SK-N-SH treated with all-trans-retinoic acid at 6 μM for 48 hours (cell line): ENCODE results near the gene IGF1.

Experiments used
- ATAC-seq: fragments of 200-7000 bp; cut with Tn5 transposase; 3 replicates; pipeline ENCODE4 v1.9.1; 2020; ENCODE audit warnings: mild to moderate bottlenecking, moderate library complexity
- CREB5 ChIP-seq: fragments of 250-450 bp; sonication (Bioruptor Pico); IDR thresholded peaks from 2 replicates; pipeline ENCODE4 v1.5.1; 2020; ENCODE audit warnings: low read depth, mild to moderate bottlenecking, moderate library complexity
- CSDC2 ChIP-seq: fragments of 250-450 bp; sonication (Bioruptor Pico); IDR thresholded peaks from 2 replicates; pipeline ENCODE4 v1.5.0; 2020; ENCODE audit warnings: mild to moderate bottlenecking, moderate library complexity
- CSRNP3 ChIP-seq: fragments of 250-450 bp; sonication (Bioruptor Pico); IDR thresholded peaks from 2 replicates; pipeline ENCODE4 v1.5.1; 2021; ENCODE audit warnings: mild to moderate bottlenecking, moderate library complexity
- ESRRG ChIP-seq: fragments of 250-450 bp; sonication (Bioruptor Pico); IDR thresholded peaks from 2 replicates; pipeline ENCODE4 v1.6.1; 2021; ENCODE audit warnings: mild to moderate bottlenecking
- GLIS3 ChIP-seq: fragments of 250-450 bp; sonication (Bioruptor Pico); IDR thresholded peaks from 2 replicates; pipeline ENCODE4 v1.5.0; 2020; ENCODE audit warnings: mild to moderate bottlenecking, moderate library complexity
- ISL1 ChIP-seq: fragments of 250-450 bp; sonication (Bioruptor Pico); IDR thresholded peaks from 2 replicates; pipeline ENCODE4 v2.1.2; 2022; ENCODE audit warnings: mild to moderate bottlenecking, moderate library complexity
- PATZ1 ChIP-seq: fragments of 250-450 bp; sonication (Bioruptor Pico); IDR thresholded peaks from 2 replicates; pipeline ENCODE4 v1.8.0; 2020; ENCODE audit warnings: mild to moderate bottlenecking, moderate library complexity, borderline replicate concordance
- POU6F1 ChIP-seq: fragments of 250-450 bp; sonication (Bioruptor Pico); IDR thresholded peaks from 2 replicates; pipeline ENCODE4 v1.8.0; 2021; ENCODE audit warnings: low read depth, mild to moderate bottlenecking, moderate library complexity, borderline replicate concordance
- PPARA ChIP-seq: fragments of 250-450 bp; sonication (Bioruptor Pico); IDR thresholded peaks from 2 replicates; pipeline ENCODE4 v1.5.0; 2020; ENCODE audit warnings: mild to moderate bottlenecking, borderline replicate concordance
- RARB ChIP-seq: fragments of 250-450 bp; sonication (Bioruptor Pico); IDR thresholded peaks from 2 replicates; pipeline ENCODE4 v1.8.0; 2021; ENCODE audit warnings: mild to moderate bottlenecking, moderate library complexity
- SNAI2 ChIP-seq: fragments of 250-450 bp; sonication (Bioruptor Pico); IDR thresholded peaks from 2 replicates; pipeline ENCODE4 v1.5.0; 2020; ENCODE audit warnings: mild to moderate bottlenecking, moderate library complexity
- TCF4 ChIP-seq: fragments of 250-450 bp; sonication (Bioruptor Pico); IDR thresholded peaks from 2 replicates; pipeline ENCODE4 v1.8.0; 2021; ENCODE audit warnings: mild to moderate bottlenecking, moderate library complexity, borderline replicate concordance
- TSHZ2 ChIP-seq: fragments of 250-450 bp; sonication (Bioruptor Pico); IDR thresholded peaks from 2 replicates; pipeline ENCODE4 v1.5.0; 2020; ENCODE audit warnings: mild to moderate bottlenecking, moderate library complexity
- ZC3H10 ChIP-seq: fragments of 250-450 bp; sonication (Bioruptor Pico); IDR thresholded peaks from 2 replicates; pipeline ENCODE4 v1.5.1; 2021; ENCODE audit warnings: mild to moderate bottlenecking, moderate library complexity
- ZFP3 ChIP-seq: fragments of 250-450 bp; sonication (Bioruptor Pico); IDR thresholded peaks from 2 replicates; pipeline ENCODE4 v1.5.0; 2020; ENCODE audit warnings: mild to moderate bottlenecking, moderate library complexity
- ZFP30 ChIP-seq: fragments of 450-650 bp; formaldehyde crosslinking; IDR thresholded peaks from 2 replicates; pipeline ENCODE4 v1.5.0; 2022; ENCODE audit warnings: mild to moderate bottlenecking, moderate library complexity
- ZNF565 ChIP-seq: fragments of 450-650 bp; formaldehyde crosslinking; conservative IDR thresholded peaks from 2 replicates; pipeline ENCODE4 v1.5.0; 2020; ENCODE audit warnings: low read depth, mild to moderate bottlenecking, moderate library complexity
- ZNF70 ChIP-seq: fragments of 450-650 bp; formaldehyde crosslinking; IDR thresholded peaks from 2 replicates; pipeline ENCODE4 v1.5.0; 2020; ENCODE audit warnings: mild to moderate bottlenecking, moderate library complexity

The IGF1 gene

GRCh38 chr12:102513739-102514138, 33.4 kb upstream of the IGF1 start:
- peak; percentile 32; the same call in 1 of the 3 replicates for ATAC-seq
- TF ChIP-seq TCF4 (CRISPR knock-in tag), result no peak

GRCh38 chr12:102513272-102513671, 32.9 kb upstream of the IGF1 start:
- TF ChIP-seq ZNF70 (CRISPR knock-in tag) (no peak), ZFP30 (CRISPR knock-in tag) (no peak), CREB5 (CRISPR knock-in tag) (no peak), SNAI2 (no peak), ISL1 (no peak), ESRRG (no peak), TSHZ2 (CRISPR knock-in tag) (no peak), ZC3H10 (CRISPR knock-in tag) (no peak), ZNF565 (no peak), CSDC2 (no peak), RARB (CRISPR knock-in tag) (no peak), PPARA (no peak), ZFP3 (CRISPR knock-in tag) (no peak), POU6F1 (no peak), GLIS3 (CRISPR knock-in tag) (no peak), CSRNP3 (CRISPR knock-in tag) (no peak), PATZ1 (CRISPR knock-in tag) (no peak)
- ATAC-seq, result no peak

GRCh38 chr12:102512523-102512922, 32.2 kb upstream of the IGF1 start:
- no peak for ATAC-seq

More at GRCh38 chr12:102512523-102512922, 32.2 kb upstream of the IGF1 start:
- TF ChIP-seq TSHZ2 (CRISPR knock-in tag), result no peak
- TF ChIP-seq CREB5 (CRISPR knock-in tag), result no peak
- no peak for TF ChIP-seq ZNF565
- no peak for TF ChIP-seq PATZ1 (CRISPR knock-in tag)
- TF ChIP-seq ESRRG, result no peak
- no peak for TF ChIP-seq RARB (CRISPR knock-in tag)
- no peak for TF ChIP-seq ISL1
- TF ChIP-seq POU6F1, result no peak
- TF ChIP-seq ZC3H10 (CRISPR knock-in tag), result no peak
- no peak for TF ChIP-seq TCF4 (CRISPR knock-in tag)
- TF ChIP-seq SNAI2, result no peak
